NCI-H146 treated with DMSO at 0.1 percent for 48 hours (cell line): ENCODE data around the gene IQCM.

ENCODE experiments used
- DNase-seq: peaks from one replicate; lab custom pipeline; 2025; ENCODE audit not compliant: unreplicated experiment; lab: John Stamatoyannopoulos, UW

IQCM gene

GRCh38 chr4:149784018-149784417 lies 31.6 kb downstream of the IQCM start:
- DNase-seq = no peak

GRCh38 chr4:149781150-149781549 lies 34.5 kb downstream of the IQCM start:
- DNase-seq = no peak

- no peak for DNase-seq
Observed at GRCh38 chr4:149768477-149768876, 47.2 kb downstream of the IQCM start.

- no peak for DNase-seq
Observed at GRCh38 chr4:149766135-149766534, 49.5 kb downstream of the IQCM start.

- DNase-seq = no peak
Observed at GRCh38 chr4:149765630-149766029, 50.0 kb downstream of the IQCM start.

- no peak for DNase-seq
Observed at GRCh38 chr4:149755969-149756368, 59.7 kb downstream of the IQCM start.

GRCh38 chr4:149754526-149754925 lies 61.1 kb downstream of the IQCM start:
- DNase-seq = no peak

GRCh38 chr4:149752729-149753128 lies 62.9 kb downstream of the IQCM start:
- no peak for DNase-seq

- DNase-seq = no peak
Observed at GRCh38 chr4:149751174-149751573, 64.5 kb downstream of the IQCM start.

- DNase-seq = no peak
Observed at GRCh38 chr4:149749784-149750183, 65.9 kb downstream of the IQCM start.

GRCh38 chr4:149747646-149748045 lies 68.0 kb downstream of the IQCM start:
- DNase-seq = no peak

GRCh38 chr4:149746276-149746675 lies 69.4 kb downstream of the IQCM start:
- DNase-seq = no peak

- no peak for DNase-seq
Observed at GRCh38 chr4:149741186-149741831, 74.3 kb downstream of the IQCM start.

- no peak for DNase-seq
Observed at GRCh38 chr4:149738156-149738555, 77.5 kb downstream of the IQCM start.

GRCh38 chr4:149735796-149736195 lies 79.8 kb downstream of the IQCM start:
- no peak for DNase-seq

GRCh38 chr4:149728444-149728843 lies 87.2 kb downstream of the IQCM start:
- no peak for DNase-seq

GRCh38 chr4:149727663-149728062 lies 88.0 kb downstream of the IQCM start:
- DNase-seq = no peak

GRCh38 chr4:149723065-149723464 lies 92.6 kb downstream of the IQCM start:
- no peak for DNase-seq

- no peak for DNase-seq
Observed at GRCh38 chr4:149719806-149720205, 95.8 kb downstream of the IQCM start.

- no peak for DNase-seq
Observed at GRCh38 chr4:149719357-149719756, 96.3 kb downstream of the IQCM start.

GRCh38 chr4:149718500-149718899 lies 97.1 kb downstream of the IQCM start:
- no peak for DNase-seq

GRCh38 chr4:149716728-149717127 lies 98.9 kb downstream of the IQCM start:
- no peak for DNase-seq

- DNase-seq = no peak
Observed at GRCh38 chr4:149715822-149716585, 99.6 kb downstream of the IQCM start.
